Measurements from ENCODE around the gene CHIT1.
A peak's percentile ranks its signal among the peaks of the same experiment; 100 is the strongest.

The CHIT1 gene

DNA sequence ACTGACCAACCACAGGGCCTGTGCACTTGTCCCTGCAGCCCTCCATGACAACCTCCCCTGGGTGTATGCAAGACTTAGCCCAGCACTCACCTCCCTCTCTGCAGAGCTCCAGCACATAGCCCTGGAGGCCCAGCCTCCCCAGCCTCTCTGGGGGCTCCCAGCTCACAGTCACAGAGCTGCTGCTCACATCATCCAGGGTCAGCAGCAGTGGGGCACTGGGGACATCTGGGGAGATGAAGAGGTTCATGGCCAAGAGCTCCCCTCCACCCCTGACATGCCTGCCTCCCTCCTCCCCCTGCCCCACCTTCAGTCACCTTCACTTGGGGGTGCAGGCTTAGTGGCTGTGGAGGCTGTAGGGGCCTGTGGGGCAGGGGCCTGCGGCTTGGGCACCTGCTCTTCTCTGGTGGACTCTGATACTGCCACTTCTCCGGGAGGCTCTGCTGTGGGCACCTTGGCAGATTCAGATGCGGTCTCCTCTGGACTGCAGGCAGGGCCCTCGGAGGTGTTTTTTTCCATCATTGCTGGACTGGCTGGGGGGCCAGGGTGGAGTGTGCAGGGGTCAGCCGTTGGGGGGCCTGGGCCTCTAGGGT, 54.1 kb downstream of the CHIT1 start, which contains the start of gene MYBPH:
MYBPH (minus strand) TSS at position 590 of the 590 bp plus-strand sequence; CDS start at position 519, 71 bp downstream.
- no peak for DNase-seq (ENCODE audit: low read depth)

DNA sequence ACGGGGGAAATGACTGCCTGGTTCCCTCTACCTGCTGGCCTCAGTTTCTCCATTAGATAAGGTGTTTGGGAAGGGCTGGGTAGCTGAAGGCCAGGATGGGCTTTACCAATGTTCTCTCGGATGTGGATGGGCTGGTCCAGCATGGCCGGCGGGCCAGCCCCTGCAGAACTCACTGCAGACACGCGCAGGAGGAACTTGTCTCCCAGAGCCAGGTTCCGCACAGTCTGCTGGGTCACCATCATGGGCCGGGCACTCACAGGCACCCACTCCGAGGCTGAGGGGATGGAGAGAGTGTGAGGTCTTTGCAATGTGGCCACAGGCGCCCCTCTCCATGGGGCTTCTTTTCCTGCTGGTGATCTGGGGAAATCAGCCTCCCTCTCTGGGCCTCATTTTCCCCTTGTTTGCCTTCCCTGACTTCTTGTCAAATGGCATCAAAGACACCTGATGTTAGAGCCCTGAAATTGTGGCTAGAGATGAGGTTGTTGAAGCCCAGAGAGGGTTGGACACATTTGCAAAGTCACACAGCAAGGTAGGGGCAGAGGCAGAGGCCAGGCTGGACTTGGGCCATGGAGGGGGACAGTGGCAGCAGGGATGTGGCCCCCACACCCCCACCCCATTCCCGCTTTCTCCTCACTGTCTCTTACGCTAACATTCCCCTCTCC, 55.0 kb downstream of the CHIT1 start:
- DNase-seq (ENCODE audit: low read depth): no peak

DNA sequence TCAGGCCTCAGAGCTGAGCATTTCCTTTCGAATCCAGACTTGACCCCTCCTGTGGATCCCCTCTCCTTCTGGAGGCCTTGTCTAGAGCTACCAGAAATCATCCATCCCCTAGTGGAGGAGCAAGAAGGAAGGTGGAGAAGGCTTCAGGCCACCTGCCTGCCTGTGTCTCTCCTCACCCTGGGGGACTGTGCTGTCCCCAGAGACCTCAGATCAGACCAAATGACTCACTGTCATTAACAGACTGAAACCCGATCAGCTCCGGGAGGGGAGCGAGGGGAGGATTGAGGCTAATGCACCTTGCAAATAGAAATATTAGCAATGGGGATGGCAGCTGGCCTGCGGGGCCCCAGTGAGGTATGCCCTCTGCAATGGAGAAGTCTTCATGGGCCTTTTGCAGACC, 55.9 kb downstream of the CHIT1 start:
- no peak for DNase-seq (ENCODE audit: low read depth)

DNA sequence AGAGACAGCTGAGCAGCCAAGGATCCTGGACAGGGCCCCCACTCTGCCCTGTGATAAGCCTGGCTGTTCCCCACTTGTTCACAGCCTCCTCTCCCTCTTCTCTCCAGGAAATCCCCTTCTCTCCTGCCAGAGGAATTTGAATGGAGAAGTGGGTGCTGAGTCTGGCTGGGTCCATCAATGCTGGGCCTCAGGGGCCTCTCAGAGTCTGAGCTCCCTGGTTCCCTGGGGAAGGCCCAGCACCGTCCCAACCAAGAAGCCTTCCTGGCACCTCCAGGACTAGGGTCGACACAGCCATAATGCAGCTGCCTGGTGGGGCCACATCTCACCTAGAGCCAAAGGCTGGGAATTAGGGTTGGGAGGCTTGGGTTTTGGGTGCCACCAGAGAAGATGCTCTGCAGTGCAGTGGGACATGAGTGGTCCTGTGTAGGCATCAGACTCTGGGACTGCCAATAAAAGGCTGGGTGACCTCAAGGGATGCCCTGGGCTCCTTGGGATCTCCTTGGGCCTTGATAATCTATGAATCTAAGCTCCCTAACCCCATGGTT, 56.4 kb downstream of the CHIT1 start:
- no peak for DNase-seq (ENCODE audit: low read depth)

- DNase-seq (ENCODE audit: low read depth): peak; percentile 10
These were observed 57.1 kb downstream of the CHIT1 start for GRCh38 chr1:203172184-203173010.

GRCh38 chr1:203171341-203172183, 57.9 kb downstream of the CHIT1 start:
- no peak for DNase-seq (ENCODE audit: low read depth)

- no peak for DNase-seq (ENCODE audit: low read depth)
These were observed 58.7 kb downstream of the CHIT1 start for GRCh38 chr1:203170625-203171330.

DNA sequence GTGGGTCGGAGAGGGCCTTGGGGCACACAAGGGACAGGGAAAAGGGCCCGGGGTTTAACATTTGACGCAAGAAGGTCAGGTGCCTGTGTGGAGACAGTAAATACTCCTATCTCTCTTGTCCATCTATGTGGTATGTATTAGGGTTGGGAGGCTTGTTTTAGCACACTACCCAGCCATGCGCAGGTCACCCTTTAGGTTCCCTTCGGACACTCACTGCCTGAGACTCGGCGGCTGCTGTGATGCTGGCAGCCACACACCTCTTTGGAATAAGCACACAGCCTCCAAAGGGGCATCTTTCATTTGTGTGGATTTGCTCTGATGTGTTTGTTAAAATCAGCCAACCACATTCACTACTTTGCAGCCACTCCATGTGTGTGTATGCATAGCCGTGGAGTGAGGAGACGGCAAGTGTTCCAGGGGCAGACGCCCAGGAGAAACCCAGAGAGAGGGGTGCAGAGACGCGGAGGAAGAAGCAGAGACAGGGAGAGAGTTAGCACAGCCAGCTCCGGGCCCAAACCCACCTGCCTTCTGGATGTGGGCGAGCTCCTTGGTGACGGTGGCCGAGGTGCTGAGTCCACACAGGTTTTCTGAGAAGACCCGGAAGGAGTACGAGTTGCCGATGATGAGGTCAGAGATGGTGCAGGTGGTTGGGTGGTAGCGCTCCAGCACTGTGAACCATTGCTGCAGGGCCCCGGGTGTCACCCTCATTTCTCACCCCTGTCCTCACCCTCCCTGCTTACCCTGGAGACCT, 59.5 kb downstream of the CHIT1 start:
- DNase-seq (ENCODE audit: low read depth): no peak

DNA sequence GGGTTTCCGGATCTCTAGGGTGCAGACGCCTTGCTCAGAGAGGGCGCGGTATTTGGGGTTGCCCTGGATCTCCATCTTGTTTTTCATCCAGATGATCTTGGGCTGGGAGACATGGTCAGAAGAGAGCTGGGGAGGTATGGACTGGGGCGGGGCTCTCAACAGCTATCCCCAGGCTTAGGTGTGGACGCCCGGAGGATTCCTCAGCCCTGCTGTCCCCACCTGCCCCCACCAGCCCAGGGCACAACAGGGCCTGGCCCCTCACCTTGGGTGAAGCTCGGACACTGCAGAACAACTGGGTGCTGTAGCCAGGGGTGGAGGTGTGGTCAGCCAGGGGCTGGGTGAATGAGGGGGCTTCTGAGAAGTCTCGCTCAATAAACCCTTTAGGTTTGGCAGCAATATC, 60.5 kb downstream of the CHIT1 start:
- no peak for DNase-seq (ENCODE audit: low read depth)

- no peak for DNase-seq (ENCODE audit: low read depth)
These were observed 61.2 kb downstream of the CHIT1 start for GRCh38 chr1:203168256-203168786.

GRCh38 chr1:203167913-203168200, 61.6 kb downstream of the CHIT1 start:
- no peak for DNase-seq (ENCODE audit: low read depth)

- DNase-seq (ENCODE audit: low read depth): no peak
These were observed 62.2 kb downstream of the CHIT1 start for GRCh38 chr1:203167026-203167912.

DNA sequence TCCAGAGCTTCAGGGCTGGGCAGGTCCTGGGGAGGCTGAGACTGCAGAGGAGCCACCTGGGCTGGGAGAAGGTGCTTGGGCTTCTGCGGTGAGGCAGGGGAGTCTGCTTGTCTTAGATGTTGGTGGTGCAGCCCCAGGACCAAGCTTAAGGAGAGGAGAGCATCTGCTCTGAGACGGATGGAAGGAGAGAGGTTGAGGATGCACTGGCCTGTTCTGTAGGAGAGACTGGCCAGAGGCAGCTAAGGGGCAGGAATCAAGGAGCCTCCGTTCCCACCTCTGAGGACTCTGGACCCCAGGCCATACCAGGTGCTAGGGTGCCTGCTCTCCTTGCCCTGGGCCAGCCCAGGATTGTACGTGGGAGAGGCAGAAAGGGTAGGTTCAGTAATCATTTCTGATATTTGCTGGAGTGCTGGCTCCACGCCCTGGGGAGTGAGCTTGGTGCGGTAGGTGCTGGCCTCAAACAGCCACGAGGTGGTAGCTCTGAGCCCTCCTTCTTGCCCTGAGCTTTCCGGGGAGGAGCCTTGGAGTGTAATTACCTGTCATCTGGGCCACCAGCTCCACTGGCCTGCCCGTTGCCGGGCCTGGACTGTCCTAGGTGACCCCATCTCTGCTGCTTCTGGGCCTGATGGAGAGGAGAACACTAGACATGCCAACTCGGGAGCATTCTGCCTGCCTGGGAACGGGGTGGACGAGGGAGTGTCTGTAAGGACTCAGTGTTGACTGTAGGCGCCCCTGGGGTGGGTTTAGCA, 63.1 kb downstream of the CHIT1 start:
- DNase-seq (ENCODE audit: low read depth): no peak

Data from activated gamma-delta T cell treated with anti-CD3 and anti-CD28 coated beads, Interleukin-2, amount 50 U/mL, for 16 hours (primary cell).